HG03469 (cell line): ENCODE measurements around the gene TTLL10.
"Not testable (repeated sequence)": the region's sequence is repeated elsewhere in the genome, so short reads cannot be mapped to it uniquely, and the experiment has no call there.

Source experiments
- ATAC-seq: cut with Tn5 transposase; IDR thresholded peaks from one replicate; pipeline ENCODE4 v1.9.1; 2021; ENCODE audit warnings: mild to moderate bottlenecking, moderate library complexity, moderate number of reproducible peaks; ENCODE audit not compliant: unreplicated experiment

The TTLL10 gene

DNA sequence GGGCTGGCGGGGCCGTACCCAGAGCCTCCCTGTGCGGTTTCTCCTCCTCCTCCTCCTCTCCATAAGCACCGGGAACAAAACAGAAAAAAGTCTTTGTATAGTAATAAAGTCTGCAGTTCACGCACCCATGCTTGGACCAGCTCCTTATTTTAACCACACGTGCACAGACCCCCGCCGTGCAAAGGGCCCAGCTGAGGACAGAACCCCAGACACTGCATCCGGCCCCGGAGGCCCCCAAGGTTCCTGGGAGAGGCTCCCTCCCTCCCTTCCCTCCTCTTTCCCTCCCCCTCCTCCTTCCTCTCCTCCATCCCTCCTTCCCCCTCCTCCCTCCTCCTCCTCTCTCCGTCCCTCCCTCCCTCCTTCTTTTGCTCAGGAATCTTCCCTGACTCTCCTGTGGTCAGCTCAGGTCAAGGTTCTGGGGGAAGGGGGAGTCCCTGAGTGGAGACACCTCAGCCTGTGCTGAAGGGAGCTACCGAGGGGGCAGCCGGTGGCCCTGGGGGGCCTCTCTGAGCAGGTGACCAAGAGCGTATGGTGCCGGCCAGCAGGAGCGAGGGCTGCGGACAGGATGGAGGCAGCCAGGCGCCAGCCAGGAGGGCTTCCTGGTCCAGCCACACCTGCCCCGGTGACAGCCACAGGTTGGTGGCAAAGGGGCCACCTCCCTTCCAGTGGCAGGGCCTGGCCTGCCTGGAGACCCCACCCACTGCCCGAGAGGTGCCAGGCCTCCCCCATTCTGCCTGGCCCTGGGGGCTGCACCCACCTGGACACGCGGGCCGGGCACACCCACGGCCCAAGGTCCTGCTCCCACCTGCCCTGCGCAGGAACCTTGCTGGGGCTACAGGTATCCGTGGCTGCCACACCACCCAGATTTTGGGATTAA, 3.2 kb upstream of the TTLL10 start:
- no peak for ATAC-seq

DNA sequence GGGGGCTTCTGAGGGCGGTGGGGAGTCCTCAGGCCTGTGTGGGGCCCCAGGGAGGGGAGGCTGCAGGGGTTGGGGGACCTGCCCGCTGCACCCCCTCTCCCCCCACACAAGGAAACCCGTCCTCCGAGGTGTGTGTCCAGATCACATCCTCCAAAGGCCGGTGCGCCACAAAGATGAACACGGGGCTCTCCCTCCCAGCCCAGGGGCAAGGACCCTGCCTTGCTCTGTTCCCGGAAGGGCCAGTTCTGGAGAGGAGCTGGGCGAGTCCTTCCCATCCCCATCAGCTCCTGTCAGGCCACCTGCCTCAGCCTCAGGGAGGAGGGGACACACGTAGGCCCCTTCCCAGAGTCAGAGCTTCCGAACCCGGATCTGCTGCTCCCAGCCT, 2.5 kb upstream of the TTLL10 start:
- ATAC-seq = no peak

DNA sequence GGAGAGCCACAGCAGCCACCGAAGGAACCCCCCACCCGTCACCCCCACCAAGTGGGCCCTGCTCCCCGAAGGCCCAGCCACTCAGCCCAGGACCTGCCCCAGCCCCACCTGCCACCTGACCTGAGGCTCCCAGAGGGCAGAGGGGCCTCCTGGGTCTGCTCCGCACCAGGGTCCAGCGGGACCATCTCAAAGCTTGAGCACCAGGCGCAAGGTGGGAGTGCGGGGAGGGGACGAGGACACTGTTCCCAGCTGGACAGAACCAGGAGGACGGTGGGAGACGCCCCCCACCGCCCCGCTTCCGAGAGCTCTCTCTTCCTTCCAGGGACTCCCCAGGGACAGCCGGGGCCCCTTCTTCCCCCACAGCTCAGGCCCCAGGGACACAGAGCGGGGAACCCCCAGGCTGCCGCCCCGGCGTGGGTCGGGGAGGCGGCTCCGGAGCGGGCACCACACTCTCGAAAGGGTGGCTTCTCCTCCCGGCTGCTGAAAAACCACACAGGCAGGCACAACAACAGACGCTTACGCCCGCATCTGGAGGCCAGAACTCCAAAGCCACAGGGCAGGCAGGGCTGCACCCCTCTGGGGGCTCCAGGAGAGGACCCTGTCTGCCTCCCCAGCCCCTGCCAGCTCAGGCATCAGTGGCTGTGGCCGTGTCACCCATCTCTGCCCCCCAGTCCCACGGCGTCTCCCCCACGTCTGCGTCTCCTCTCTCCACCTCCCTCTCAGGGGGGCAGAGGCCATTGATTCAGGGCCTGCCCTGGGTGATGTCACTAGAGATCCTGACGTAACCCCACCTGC, 1.9 kb upstream of the TTLL10 start:
- no peak for ATAC-seq

DNA sequence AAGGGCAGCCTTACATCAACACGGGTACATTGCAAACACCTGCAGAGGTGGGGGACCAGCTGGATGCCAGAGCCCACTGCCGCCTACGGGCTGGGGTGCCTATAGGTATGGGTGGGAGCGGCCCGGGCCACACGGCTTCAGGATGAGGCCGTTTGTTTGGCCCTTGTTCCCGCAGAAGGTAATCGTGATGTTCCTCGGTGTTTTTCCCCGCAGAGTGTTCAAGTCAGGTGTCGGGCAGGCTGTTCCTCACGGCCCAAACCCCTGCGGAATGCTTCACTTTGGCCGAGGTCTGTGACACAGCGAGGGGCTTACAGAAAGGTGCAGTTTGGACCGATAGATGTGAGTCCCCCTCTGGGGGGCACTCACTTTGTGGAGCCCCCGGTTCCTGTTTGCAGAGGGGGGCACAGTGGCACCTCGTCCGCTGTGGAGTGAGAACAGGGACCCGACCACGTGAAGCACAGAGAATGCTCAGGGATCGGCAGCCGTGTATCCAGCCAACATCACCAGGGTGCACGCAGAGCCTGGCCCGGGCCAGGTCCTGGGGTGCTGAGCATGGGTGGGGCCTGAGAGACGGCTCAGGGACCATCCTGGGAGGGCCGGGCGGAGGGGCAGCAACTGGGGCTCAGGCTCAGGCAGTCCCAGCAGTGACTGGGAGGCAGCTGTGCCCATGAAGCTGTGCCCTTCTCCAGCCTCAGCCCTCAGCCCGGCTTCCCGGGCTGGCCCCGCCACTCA, 453 bp upstream of the TTLL10 start:
- no peak for ATAC-seq

DNA sequence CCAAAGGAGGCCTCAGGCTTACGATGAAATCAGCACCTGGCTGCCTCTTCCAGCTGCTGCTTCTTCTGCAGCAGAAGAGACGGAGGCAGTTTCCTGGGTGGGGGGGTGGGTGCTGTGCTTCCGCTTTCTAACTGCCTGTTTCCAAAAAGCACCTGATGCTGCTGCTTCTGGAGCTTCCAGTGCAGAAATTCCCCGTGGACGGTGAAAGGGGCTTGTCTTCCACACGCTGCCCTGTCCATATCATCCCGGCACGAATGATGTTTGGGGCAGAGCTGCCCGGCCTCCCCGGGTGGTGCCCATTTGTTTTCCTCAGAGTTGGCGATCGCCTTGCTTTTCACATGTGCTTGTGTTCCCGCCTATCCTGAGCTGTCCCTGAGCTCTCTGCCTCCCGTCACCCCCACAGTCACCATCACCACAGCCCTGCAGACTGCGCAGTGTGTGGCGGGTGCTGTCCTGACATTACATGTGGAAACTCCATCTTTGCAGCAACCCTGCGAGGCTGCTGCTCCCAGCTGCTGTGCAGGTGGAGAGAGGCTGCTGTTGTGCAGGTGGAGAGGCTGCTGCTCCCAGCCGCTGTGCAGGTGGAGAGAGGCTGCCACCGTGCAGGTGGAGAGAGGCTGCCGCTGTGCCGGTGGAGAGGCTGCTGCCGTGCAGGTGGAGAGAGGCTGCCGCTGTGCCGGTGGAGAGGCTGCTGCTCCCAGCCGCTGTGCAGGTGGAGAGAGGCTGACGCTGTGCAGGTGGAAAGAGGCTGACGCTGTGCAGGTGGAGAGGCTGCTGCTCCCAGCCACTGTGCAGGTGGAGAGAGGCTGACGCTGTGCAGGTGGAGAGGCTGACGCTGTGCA, 1.8 kb downstream of the TTLL10 start:
- no peak for ATAC-seq

DNA sequence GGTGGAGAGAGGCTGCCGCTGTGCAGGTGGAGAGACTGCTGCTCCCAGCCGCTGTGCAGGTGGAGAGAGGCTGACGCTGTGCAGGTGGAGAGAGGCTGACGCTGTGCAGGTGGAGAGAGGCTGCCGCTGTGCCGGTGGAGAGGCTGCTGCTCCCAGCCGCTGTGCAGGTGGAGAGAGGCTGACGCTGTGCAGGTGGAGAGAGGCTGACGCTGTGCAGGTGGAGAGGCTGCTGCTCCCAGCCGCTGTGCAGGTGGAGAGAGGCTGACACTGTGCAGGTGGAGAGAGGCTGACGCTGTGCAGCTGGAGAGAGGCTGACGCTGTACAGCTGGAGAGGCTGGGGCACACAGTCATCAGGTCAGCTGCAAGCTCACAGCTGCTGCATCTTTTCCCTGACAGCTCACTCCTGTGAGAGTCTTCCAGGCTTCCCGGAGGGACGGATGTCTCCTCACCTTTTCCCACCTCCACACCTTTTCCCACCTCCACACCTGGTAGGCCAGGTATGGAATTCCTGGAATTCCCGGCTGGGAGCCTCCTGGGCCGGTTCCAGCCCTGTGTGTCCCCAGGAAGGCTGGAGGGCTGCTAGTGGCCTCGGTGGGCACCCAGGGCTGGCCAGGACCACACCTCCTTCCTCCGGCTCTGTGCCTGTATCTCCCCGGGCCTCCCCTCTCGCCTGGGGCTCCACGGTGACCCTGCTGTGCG, 2.5 kb downstream of the TTLL10 start:
- ATAC-seq = not testable (repeated sequence)

DNA sequence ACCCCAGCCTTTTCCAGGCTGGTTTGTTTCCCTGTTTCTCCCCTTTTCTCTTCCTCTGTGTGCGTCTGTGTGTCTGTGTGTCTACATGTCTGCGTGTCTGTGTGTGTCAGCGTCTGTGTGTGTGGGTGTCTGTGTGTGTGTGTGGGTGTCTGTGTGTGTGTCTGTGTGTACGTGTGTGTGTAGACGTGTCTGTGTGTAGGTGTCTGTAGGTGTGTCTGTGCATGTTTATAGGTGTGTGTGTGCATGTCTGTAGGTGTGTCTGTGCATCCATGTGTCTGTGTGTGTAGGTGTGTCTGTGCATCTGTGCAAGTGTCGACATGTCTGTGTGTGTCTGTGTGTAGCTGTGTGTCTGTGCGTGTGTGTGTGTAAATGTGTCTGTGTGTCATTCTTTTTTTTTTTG, 3.3 kb downstream of the TTLL10 start:
- no peak for ATAC-seq

DNA sequence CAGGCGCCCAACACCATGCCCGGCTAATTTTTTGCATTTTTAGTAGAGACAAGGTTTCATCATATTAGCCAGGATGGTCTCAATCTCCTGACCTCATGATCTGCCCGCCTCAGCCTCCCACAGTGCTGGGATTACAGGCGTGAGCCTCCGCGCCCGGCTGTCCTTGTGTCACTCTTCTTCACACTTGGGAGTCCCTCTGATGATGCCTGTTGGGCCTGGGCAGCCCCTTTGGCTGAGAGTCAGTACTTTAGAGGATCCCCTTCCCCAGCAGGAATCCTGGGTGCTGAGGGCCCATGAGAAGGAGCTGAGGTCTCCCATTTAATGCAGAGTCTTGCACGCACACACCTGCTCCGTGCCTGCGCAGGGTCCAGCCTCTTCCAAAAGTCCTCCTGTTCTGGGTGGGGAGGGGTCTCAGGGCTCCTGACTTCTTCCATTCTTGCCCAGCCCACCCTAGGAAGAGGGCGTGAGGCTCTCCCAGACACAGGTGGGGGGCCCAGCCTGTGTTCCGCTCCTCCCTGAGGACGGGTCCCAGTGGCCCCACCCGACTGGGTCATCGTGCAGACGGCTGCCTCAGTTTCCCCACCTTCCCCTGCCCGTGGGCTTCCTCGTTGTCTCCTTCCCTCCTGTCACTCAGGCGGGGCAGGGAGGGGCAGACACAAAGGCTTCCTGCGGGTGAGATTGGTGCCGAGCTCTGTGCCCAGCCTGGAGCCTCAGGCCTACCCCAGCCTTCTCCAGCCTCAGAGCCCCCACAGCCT, 3.9 kb downstream of the TTLL10 start:
- no peak for ATAC-seq

DNA sequence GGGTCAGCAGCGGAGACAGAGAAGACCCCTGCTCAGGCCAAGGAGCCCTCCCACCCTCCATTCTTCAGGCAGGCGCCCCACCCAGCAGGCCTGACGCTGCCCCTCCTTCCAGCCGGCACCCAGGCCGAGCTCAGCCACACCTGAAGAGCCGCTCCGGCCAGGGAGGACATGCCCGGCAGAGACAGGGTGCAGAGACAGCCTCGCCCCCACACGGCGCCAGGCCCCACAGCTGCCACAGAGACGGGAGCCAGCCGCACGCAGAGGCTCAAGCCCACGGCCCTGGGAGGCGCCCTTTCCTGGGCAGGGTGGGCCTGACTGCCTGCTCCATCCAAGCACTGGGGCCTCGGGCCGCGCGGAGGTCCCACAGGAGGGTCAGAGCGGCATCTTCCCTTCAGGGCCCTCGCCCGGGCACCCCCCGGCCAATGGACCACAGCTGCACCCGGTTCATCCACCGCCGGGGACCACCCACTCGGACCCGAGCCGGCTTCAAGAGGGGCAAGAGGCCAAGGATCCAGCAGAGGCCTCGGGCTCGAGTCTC, 5.2 kb downstream of the TTLL10 start:
- no peak for ATAC-seq

DNA sequence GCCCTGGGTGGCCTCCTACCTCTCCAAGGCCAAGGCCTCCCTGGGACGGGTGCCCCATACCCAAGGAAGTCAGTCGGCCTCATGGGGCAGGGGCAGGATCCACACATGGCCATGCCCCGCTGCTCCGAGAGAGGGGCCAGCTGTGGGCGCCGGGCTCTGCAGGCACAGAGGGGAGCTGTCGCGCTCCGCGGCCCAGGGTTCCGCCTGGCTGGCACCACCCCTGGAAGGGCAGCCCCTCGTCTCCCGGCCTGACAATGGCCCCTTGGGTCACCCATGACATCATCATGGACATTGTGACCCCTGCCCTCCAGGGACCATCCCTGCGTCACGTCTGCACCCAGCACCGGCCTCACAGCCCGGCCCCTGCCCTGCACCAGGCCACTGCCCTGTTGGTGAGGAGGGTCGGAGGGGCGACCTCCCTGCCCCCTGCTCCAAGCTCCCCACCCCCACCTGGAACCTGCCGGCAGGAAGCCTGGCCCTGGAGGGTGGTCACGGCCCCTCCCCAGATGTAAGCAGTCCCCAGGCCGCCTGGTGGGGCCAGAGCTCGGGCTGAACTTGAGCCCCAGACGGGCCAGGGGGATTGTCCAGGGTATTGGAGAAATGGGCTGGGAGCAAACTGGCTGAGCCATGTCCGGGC, 5.8 kb downstream of the TTLL10 start:
- ATAC-seq = no peak

DNA sequence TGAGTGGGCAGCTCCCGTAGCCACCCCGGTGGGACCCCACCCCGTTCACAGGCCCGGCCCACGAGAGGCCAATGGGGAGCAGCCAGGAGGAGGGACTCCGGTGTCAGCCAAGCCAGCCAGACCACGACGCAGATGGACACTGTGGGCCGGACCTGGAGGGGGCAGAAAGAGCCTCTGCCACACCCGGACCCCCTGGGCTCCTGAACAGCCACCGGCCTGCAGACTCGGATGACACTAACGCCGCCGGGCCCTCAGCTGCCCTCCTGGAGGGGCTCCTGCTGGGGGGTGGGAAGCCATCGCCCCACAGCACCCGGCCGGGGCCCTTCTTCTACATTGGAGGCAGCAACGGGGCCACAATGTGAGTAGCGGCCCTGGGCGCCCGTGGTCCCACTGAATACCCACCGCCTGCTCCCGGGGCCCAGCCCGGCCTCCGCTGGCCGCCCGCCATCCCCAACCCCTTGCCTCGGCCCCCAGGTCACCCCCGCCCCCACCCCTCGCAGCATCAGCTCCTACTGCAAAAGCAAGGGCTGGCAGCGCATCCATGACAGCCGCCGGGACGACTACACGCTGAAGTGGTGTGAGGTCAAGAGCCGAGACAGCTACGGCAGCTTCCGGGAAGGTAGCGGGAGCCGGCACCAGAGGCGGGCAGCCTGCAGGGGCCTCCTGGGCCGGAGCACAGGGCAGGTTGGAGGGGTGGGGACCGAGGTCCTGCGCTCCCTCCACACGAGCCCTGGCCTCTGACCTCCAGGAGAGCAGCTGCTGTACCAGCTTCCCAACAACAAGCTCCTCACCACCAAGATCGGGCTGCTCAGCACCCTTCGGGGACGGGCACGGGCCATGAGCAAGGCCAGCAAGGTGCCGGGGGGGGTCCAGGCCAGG, 6.5 kb downstream of the TTLL10 start:
- ATAC-seq = no peak

DNA sequence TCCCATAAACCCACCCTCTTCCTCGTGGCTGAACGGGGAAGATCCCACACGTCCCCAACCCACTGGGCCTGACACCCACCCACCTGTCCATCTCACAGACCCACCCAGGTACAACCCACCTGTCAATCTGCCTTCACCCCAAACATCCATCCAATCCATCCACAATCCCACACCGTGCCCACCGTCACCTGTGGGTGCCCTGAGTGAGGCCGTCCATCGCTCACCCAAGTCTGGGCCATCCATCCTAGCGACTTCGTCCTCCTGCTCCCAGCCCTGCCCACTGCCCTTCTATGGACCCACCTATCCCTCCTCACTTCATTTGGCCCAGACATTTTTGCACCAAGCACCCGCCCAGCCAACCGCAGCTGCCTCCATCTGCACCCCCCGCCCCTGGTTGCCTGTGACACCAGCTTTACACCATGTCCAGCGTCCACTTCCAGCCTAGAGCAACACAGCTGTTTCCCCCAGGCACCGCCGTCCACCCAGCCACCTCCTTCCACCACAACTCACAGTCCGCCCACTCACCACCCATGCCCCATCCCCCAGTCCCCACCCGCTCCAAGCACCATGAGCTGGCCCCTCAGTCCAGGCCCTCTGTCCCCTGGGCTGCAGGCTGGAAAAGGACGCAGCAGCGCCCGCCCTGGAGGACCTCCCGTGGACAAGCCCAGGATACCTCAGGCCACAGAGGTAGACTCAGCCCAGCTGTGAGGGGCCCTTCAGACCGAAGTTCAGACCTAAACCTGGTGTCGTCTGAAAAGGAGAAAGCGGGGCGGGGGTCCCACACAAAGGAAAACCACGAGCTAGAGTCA, 7.7 kb downstream of the TTLL10 start:
- ATAC-seq = no peak

DNA sequence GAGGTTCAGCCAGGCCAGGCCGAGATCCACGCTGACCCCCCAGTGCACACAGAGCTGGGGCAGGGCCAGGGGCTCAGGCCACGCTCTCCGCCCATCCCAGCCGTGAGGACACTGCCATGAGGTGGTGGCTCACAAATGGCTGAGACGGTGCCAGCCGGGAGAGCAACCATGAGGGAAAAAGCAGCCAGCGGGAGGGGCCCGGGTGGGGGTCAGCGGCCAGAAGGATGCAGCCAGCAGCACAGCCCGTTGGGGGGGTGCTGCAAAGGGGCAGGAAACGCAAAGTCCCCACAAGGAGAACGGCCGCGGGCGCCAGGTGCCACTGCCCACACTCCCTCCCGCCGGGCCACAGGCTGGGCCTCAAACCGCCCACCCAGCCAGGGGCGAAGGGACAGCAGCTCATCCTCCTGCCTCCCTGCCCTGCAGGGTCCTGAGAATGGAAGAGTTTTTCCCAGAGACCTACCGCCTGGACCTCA, 8.3 kb downstream of the TTLL10 start:
- no peak for ATAC-seq

DNA sequence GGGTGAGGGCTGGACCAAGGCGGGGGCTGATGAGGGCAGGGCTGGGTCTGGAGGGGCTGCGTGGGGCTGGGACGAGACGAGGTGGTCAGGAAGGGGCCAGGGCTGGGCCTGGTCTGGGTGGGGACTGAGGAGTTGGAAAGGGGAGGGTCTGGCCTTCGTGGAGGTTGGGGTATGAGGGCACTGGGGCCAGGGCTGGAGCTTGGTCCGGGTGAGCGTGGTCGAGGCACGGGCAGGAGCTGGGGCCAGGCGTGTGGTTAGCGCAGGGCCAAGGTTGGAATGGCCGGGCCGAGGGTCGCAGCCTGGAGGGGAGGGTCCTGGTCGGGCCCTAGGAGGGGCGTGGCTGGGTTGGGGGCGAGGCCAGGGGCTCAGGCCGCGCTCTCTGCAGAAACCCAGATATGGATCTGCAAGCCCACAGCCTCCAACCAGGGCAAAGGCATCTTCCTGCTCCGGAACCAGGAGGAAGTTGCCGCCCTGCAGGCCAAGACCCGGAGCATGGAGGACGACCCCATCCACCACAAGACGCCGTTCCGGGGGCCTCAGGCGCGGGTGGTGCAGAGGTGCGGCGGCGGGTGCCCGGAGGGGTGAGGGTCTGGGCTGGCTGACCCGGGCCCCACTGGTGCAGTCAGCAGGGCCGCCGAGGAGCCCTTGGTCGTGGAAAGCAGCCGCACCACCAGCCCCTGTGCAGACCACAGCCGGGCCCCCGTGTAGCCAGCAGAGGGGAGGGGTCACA, 9.0 kb downstream of the TTLL10 start:
- ATAC-seq = no peak

DNA sequence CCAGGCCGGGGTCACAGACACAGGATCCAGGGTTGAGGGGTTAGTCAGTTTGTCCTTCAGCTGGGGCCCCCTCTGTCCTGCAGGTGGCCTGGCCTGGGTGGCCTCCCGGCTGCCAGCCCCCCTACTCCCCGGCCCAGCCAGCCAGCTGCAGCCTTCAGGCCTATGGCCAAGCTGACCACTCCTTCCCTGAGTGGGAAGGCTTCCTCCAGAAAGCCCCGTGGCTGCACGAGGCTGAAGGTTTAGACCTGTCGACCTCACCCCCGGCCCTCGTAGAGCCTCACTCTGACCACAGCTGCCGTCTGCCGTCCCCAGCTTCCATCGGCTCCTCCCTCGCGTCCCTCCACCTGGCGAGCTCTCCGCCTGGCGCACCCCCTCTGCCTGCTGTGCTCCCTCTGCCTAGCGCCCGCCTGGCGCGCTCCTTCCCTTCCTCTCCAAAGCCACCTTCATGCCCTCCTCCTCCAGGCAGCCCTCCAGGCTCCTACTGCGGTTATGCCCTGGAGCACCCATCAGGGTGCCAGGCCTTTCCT, 9.6 kb downstream of the TTLL10 start:
- ATAC-seq = no peak
